Measurements from ENCODE around the gene GCGR.

Gene GCGR

DNA sequence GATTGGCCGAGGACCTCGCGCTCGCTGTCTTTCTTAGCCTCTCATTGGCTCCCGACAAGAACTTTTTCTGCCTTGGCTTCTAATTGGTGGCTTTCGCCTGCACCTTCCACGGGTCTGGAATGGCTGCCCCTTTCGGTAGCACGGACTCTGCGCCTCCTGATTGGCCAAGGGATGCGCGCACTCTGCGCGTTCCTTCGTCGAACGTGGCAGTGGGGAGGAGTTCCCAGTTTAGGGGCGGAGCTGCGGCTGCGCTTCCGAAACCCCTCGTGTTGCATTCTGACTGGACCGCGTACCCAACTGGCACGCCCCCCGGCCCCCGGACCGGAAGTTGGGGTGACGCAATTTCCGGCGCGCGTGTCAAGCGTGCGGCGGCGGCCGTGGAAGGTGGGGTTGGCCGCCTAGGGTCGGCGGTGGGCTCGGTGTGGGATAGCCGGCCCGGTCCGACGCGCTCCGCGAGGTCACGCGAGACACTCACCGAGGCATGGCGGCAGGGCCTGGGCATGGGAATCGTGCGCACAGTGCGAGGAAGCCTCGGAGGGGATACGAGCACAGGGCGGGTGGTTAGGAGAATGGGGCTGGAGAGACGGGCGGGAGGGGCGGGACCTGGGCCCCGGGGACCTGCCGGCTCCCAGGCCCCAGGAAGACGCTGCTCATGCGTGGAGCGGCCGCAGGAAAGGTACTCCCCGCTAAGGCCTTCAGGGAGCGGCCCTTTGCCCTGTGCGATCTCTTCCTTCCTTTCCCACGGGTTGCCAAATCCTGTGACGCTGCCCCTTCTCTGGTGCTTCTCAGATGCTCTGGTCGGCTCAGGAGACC, 57.0 kb downstream of the GCGR start:
- TF ChIP-seq, protein P1, sequence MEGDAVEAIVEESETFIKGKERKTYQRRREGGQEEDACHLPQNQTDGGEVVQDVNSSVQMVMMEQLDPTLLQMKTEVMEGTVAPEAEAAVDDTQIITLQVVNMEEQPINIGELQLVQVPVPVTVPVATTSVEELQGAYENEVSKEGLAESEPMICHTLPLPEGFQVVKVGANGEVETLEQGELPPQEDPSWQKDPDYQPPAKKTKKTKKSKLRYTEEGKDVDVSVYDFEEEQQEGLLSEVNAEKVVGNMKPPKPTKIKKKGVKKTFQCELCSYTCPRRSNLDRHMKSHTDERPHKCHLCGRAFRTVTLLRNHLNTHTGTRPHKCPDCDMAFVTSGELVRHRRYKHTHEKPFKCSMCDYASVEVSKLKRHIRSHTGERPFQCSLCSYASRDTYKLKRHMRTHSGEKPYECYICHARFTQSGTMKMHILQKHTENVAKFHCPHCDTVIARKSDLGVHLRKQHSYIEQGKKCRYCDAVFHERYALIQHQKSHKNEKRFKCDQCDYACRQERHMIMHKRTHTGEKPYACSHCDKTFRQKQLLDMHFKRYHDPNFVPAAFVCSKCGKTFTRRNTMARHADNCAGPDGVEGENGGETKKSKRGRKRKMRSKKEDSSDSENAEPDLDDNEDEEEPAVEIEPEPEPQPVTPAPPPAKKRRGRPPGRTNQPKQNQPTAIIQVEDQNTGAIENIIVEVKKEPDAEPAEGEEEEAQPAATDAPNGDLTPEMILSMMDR (IDR thresholded peaks at IDR 0.05; ENCODE audit: insufficient read depth, low read depth, low read length, missing control alignments): no peak
- H3K4me3 ChIP-seq (ENCODE audit: low read depth, low read length): peak overlapping the region; percentile 91
- peak; percentile 100 for DNase-seq (ENCODE audit: low read depth)

DNA sequence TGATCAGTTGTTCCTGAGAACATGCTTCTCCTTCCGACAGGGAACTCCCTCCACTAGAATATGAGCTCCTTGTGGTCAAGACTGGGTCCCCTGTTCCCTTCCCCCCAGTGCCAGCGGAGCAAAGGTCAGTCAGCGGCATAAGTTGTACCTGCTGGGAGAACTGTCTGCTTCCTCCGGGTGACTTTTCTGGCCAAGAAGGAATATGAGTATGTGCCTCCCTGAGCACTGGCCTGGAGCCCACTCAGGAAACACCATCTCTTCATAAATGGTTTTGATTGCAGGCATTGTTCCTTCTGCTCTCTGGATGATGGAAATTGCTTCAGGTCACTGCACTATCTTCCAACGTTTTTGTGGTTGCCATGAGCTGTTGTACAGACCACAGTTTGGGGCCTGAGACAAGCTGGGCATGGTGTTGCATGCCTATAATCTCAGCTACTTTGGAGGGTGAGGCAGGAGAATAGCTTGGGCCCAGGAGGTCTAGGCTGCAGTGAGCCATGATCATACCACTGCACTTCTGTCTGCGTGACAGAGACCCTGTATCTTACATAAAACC, 59.2 kb downstream of the GCGR start:
- no peak overlapping the region for H3K4me3 ChIP-seq (ENCODE audit: low read depth, low read length)
- DNase-seq (ENCODE audit: low read depth): no peak
- TF ChIP-seq, protein P1 (IDR thresholded peaks at IDR 0.05; ENCODE audit: insufficient read depth, low read depth, low read length, missing control alignments): no peak
